ENCODE results near the gene RBM20.

Gene RBM20

GRCh38 chr10:110860576-110861241, 216.6 kb downstream of the RBM20 start:
- no peaks in the 10 kb centered on the region for H3K27me3 ChIP-seq (ENCODE audit: insufficient read depth, poor library complexity, severe bottlenecking)
- TF ChIP-seq CTCF (IDR thresholded peaks at IDR 0.05; ENCODE audit: insufficient read depth, low read length) (no peak), REST (IDR thresholded peaks at IDR 0.05; ENCODE audit: insufficient replicate concordance, low read depth) (no peak), GABPA (IDR thresholded peaks at IDR 0.05; ENCODE audit: low read depth) (no peak), POLR2AphosphoS5 (IDR thresholded peaks at IDR 0.05; ENCODE audit: low read depth) (no peak), SPI1 (IDR thresholded peaks at IDR 0.05; ENCODE audit: borderline replicate concordance, low read depth) (no peak)
- DNase-seq (ENCODE audit: low read depth in 1 of 2, low spot score in 1 of 2), result no peak
- no peak overlapping the region for H3K4me3 ChIP-seq (replicated peaks; ENCODE audit: insufficient read depth, low read length)
- peak overlapping the region; percentile 86 for H3K27ac ChIP-seq (replicated peaks)

DNA sequence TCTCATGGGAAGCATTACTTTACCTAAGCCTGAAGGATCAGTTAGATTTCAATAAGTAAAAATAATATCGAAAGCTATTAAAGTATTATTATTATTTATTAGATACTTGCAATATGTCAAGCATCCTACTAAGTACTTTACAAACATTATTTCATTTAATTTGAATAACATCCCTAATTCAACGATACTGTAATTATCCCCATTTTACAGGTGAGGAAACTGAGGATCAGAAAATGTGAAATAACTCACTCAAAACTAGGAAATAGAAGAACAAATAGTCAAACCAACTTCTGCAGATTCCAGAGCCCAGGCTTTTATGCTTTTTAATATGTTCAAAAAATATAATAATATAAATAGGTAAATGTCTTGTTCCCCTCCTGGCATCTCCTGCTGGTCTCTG, 217.3 kb downstream of the RBM20 start:
- TF ChIP-seq SPI1 (IDR thresholded peaks at IDR 0.05; ENCODE audit: borderline replicate concordance, low read depth) (no peak), GABPA (IDR thresholded peaks at IDR 0.05; ENCODE audit: low read depth) (no peak), POLR2AphosphoS5 (IDR thresholded peaks at IDR 0.05; ENCODE audit: low read depth) (no peak), REST (IDR thresholded peaks at IDR 0.05; ENCODE audit: insufficient replicate concordance, low read depth) (no peak), CTCF (IDR thresholded peaks at IDR 0.05; ENCODE audit: insufficient read depth, low read length) (no peak)
- H3K4me3 ChIP-seq (replicated peaks; ENCODE audit: insufficient read depth, low read length), result no peak overlapping the region
- H3K27ac ChIP-seq (replicated peaks), result peak overlapping the region; percentile 86
- no peaks in the 10 kb centered on the region for H3K27me3 ChIP-seq (ENCODE audit: insufficient read depth, poor library complexity, severe bottlenecking)
- DNase-seq (ENCODE audit: low read depth in 1 of 2, low spot score in 1 of 2), result no peak

DNA sequence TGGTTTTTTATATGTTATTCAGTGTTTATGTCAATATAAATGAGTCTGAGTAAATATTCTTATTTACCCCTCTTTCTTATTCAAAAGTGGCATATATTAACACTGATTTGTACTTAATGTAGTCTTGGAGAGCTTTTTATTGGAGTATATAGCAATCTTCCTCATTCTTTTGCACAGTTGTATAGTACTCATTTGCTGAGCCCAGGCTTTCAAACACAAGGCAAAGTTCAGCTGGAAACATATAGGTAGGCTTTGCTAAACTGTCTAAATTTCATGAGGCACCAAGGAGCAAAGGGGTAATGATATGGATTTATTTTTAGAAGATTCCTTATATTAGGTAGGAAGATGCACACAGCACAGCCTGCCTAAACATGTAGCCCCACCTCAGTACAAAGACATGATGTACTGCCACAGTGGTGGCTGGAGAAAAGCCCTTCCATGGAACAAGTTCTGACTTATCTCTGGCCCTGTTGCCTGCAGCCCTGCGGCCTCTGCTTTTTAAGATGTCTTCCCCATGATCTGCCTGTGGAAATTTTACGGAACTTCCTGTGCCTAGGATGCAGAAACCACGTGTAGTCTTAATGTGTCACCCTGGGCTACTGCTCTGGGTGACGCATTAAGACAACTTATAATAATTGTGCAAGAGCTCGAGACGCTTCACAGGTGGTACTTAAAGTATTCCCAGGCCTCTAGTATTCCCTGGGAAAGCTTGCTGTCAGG, 218.0 kb downstream of the RBM20 start:
- Histone ChIP-seq H3K27ac (replicated peaks) (peak overlapping the region; percentile 86), H3K27me3 (ENCODE audit: insufficient read depth, poor library complexity, severe bottlenecking) (no peaks in the 10 kb centered on the region), H3K4me3 (replicated peaks; ENCODE audit: insufficient read depth, low read length) (no peak overlapping the region)
- peak; percentile 61 to 66 for DNase-seq (ENCODE audit: low read depth in 1 of 2, low spot score in 1 of 2)
- TF ChIP-seq REST (IDR thresholded peaks at IDR 0.05; ENCODE audit: insufficient replicate concordance, low read depth) (no peak), CTCF (IDR thresholded peaks at IDR 0.05; ENCODE audit: insufficient read depth, low read length) (no peak), POLR2AphosphoS5 (IDR thresholded peaks at IDR 0.05; ENCODE audit: low read depth) (no peak), SPI1 (IDR thresholded peaks at IDR 0.05; ENCODE audit: borderline replicate concordance, low read depth) (no peak), GABPA (IDR thresholded peaks at IDR 0.05; ENCODE audit: low read depth) (no peak)
